NCI-H510A (cell line): ENCODE results near the gene ANKFY1.
"Not testable (repeated sequence)": the region's sequence is repeated elsewhere in the genome, so short reads cannot be mapped to it uniquely, and the experiment has no call there.

Source experiments
- DNase-seq: peaks from one replicate; lab custom pipeline; 2025; lab: John Stamatoyannopoulos, UW

ANKFY1 gene

DNA sequence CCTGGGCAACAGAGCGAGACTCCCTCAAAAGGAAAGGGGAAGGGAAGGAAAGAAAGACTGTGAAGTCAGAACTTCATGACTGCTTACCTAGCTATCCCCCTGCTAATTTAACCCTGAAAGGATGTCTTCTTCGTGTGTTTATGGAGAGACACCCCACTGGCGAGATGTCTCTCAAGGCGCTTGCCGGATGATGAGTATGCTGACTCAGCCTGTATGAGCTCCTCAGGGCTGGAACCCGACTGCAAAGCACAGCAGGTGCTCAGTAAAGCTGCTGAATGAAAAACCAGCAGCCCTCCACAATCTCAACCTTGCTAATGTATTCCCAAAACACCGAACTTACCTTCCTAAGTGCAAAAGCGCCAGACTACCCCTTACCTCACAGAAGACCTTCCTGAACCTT is 2.3 kb downstream of the ANKFY1 start:
- no peak for DNase-seq

DNA sequence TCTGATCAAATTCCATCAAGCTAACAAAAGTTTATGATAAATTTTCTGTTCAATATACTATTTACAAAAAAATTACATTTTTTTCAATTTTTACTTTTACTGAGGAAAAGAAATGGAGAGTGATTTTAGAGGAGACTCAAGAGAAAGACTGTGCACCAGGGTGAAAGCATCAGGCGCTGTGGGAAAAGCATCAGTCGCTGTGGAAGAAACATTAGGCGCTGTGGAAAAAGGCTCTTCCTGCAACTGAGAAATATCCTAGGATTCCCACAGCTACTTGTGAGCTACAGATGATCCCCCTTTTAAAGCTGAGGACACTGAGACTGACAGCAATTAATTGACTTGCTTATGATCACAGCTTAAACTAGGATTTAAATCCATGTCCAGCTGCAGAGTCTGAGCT is 4.9 kb downstream of the ANKFY1 start:
- DNase-seq, result no peak

DNA sequence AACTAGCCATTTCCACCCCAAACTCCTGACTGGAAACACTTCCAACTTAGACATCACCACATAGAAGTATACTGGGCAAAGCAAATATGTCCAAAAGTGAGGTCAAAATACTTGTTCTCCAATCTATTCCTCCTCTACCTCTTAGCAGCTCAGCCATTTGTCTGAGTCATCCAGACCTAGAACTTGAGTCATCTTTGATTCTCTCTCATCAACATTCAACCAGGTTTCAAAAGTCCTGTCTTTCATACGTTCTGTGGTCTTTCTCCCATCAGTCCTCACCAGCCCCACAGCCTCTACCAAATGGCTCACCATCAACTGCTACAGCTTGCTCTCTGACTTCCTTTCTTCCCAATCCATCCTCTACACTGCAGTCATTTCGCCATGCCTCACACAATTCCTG is 6.8 kb downstream of the ANKFY1 start:
- DNase-seq, result no peak

GRCh38 chr17:4255271-4255670 is 8.5 kb downstream of the ANKFY1 start:
- DNase-seq, result not testable (repeated sequence)

DNA sequence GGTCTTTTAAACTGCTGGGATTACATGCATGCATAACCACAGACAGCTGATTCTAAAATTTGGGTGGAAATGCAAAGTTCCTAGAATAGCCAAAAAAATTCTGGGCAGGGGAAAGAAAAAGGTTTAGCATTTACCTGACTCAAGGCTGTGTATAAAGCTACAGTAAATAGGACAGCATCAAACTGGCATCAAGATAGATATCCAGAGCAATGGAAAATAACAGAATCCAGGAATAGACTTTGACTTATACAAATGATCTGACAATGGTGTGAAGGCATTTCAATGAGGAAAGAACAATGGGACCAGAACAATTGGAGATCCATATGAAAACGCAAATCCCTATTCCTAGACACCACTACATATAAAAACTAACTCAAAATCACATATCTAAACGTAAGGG is 12.9 kb downstream of the ANKFY1 start:
- DNase-seq, result no peak

DNA sequence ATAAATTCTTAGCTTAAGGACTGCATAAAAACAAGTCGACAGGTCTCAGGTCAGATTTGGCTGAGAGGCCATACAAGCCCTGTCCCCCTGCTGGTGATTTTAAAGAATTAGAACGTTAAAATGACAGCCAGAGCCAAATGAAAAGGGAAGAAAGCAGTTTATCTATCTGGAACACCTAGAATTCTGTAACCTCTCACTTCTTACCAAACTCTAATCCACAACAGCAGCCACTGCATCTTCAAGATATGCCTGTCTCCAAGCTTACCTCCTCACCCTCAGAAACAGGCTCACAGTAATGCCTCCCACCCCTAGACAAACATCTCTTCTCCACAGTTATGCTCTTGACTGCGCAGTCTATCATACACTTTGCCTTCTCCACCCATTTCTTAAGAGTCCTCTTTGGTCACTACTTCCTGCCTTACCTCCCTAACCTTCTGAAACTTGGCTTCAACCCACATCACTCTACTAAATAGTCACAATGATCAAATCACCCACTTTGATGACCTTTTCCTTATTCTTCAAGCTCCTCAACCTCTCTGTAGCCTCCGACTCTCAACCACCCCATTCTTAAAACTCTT is 14.2 kb downstream of the ANKFY1 start:
- DNase-seq, result peak; percentile 4

GRCh38 chr17:4248504-4249277 is 15.1 kb downstream of the ANKFY1 start:
- no peak for DNase-seq

DNA sequence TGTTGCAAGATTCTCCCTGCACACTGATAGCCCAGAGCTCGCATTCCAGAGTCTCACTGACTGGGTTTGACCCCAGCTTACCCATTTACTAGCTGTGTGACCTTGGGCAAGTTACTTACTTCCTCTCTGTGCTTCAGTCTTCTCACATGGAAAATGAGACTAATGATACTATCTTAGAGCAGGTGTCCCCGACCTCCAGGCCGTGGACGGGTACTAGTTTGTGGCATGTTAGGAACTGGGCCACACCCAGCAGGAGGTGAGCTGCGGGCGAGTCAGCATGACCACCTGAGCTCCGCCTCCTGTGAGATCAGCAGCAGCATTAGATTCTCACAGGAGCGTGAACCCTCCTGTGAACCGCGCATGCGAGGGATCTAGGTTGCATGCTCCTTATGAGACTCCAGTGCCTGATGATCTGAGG is 15.8 kb downstream of the ANKFY1 start:
- no peak for DNase-seq

DNA sequence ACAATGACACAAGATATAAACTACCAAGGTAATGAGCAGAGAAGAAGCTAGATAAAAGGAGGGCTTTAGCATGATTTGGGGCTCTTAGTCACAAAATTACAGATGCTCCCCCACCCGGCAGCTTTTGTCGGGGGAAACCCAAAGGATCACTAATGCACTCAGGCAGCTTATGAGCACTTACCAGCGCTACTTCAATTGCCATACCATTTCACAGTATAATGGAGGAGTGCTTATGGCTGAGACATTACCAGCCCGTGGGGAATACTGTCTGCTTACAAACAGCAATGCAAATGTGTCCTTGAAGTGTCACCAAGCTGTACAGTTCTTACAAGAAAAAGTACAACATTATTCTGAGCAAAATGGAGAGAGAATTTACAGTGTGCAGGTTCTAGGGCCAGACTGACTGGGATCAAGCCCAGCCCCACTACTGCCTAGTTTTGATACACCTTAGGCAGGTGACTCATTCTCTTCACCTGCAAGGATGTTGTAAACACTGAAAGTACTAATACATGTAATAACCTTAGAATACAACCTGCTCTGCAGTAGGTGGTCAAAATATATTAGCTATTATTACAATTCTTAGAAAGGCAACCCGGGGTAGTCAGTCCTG is 16.3 kb downstream of the ANKFY1 start:
- no peak for DNase-seq

DNA sequence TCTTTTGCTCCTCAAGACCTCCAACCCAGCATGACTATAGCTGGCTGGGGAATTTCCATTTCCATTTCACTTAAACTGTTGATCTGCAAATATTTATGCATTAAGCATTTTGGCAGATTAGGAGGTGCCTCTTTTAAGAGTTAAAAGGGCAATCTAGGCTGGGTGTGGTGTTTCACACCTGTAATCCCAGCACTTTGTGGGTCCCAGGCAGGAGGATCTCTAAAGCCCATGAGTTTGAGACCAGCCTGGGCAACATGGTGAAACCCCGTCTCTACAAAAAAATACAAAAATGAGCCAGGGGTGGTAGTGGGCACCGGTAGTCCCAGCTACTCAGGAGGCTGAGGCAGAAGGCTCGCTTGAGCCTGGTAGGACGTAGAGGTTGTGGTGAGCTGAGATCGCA is 17.1 kb downstream of the ANKFY1 start:
- DNase-seq, result no peak

DNA sequence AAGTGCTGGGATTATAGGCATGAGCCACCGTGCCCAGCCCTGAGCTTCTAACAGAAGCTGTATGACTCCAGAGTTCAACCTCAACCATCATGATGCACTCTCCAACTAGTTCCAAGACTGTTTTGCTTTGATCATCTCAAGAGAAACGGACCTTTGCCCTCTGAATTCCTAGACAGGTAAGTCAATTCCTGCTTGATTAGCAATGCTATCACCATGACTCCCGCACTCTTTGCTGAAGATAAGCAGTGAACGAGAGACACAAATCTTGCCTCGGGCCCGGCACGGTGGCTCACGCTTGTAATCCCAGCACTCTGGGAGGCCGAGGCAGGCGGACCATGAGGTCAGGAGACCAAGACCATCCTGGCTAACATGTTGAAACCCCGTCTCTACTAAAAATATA is 22.2 kb downstream of the ANKFY1 start:
- DNase-seq, result no peak

- DNase-seq, result no peak
These were observed 27.3 kb downstream of the ANKFY1 start for GRCh38 chr17:4236456-4236855.

GRCh38 chr17:4235372-4236279 is 28.2 kb downstream of the ANKFY1 start:
- DNase-seq, result no peak

- DNase-seq, result no peak
These were observed 29.4 kb downstream of the ANKFY1 start for GRCh38 chr17:4234401-4234800.

GRCh38 chr17:4233668-4234258 is 30.0 kb downstream of the ANKFY1 start:
- no peak for DNase-seq

- no peak for DNase-seq
These were observed 31.5 kb downstream of the ANKFY1 start for GRCh38 chr17:4232168-4232813.

DNA sequence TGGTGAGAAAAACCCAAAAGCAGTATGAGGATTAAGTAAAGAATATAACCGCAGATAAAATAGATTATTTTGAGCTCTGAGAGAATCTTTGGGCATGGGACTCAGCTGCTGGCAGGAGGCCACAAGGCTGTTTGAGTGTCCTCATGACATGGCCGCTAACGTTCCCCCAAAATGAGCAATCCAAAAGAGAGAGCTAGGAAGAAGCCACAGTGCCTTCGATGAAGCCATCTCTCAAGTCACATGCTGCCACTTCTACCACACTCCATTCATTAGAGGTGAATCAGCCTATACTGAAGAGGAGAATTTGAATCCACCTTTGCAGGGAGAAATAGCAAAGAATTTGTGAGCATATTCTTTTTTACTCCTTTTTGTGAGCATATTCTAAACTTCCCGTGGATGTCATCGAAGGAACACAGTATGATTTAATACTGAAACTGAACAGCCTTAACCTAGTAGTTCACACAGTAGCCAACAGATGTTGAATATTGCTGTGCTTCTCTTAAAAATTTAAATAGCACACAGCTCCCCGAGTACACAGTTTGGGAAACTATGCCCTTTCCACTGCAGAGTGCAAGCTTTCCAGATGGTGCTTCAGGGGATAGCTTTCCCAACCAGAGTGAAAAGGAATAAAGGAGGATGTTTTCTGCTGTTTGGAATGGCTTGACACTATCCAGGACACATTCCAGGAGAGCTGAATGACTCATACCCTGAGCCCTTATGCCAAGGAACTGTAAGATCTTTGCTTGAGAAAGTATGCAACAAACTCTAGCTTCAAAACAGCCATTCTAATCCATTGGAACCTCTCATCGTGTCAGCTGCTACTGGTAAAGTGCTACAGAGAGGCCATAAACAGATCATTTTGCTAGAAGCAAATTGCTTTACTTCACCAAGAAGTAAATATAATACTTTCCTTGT is 33.9 kb downstream of the ANKFY1 start:
- DNase-seq, result no peak

DNA sequence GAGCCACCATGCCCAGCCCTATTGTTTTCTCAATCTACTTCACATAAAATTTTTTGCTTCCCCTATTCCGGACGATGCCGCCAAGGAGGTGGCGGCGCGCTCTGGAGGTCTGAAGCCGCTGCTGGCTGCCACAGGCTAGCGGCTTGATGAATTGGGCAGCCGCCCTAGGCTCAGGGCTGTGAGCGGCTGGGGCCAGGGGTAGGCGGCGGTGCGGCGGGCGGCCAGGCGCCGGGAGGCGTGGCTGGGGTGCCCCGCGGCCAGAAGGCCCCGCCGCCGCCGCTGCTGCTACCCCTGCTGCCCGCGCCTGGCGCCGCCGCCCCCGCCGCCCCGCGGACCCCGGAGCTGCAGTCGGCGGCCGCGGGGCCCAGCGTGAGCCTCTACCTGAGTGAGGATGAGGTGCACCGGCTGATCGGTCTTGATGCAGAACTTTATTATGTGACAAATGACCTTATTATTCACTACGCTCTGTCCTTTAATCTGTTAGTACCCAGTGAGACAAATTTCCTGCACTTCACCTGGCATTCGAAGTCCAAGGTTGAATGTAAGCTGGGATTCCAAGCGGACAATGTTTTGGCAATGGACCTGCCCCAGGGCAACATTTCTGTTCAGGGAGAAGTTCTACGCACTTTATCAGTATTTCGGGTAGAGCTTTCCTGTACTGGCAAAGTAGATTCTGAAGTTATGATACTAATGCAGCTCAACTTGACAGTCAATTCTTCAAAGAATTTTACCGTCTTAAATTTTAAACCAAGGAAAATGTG is 41.7 kb downstream of the ANKFY1 start:
- no peak for DNase-seq

- no peak for DNase-seq
These were observed 42.6 kb downstream of the ANKFY1 start for GRCh38 chr17:4221163-4221562.

- DNase-seq, result no peak
These were observed 43.1 kb downstream of the ANKFY1 start for GRCh38 chr17:4220655-4221054.
